ENCODE measurements around the gene IMPA2.
"Not testable (repeated sequence)": the region's sequence is repeated elsewhere in the genome, so short reads cannot be mapped to it uniquely, and the experiment has no call there.

IMPA2 gene

DNA sequence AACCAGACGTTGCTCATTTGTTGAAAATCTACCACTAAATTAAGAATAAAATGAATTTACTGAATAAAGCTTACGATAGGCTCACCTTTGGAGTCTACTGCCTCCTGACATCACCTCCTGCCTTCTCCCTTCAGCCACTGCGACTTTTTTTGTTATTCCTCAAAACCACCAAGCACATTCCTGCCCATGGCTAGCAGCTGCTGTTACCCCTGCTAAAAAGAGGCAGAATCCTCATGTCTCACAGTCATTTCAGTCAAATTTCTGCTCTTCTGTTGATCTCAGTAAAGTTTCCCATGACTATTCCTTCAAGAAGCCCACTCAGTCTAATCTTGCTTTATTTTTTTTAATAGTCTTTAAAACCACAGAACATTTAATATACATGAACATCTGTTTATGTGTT, 71.6 kb downstream of the IMPA2 start:
- DNase-seq (ENCODE audit: low read depth): no peak

DNA sequence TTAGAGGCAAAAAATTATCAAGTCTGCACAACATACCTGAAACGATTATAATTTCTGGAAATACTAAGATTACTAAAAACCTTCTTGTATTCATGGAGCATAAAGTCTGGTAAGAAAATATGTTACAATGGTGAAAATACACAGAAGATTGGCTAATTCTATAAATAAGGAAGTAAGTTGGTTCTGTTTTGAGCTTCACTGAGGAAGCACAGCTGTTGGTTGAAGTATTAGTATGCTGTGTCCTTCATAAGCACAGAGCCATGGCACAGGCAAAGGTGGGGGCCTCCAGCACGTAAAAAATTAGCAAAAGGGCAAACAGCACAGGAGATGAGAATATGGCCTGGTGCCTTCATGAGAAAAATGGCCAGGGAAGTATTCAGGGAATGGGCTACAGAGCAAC, 72.0 kb downstream of the IMPA2 start:
- no peak for DNase-seq (ENCODE audit: low read depth)

- DNase-seq (ENCODE audit: low read depth): no peak
Measured at GRCh38 chr18:12056034-12056883, 75.0 kb downstream of the IMPA2 start.

DNA sequence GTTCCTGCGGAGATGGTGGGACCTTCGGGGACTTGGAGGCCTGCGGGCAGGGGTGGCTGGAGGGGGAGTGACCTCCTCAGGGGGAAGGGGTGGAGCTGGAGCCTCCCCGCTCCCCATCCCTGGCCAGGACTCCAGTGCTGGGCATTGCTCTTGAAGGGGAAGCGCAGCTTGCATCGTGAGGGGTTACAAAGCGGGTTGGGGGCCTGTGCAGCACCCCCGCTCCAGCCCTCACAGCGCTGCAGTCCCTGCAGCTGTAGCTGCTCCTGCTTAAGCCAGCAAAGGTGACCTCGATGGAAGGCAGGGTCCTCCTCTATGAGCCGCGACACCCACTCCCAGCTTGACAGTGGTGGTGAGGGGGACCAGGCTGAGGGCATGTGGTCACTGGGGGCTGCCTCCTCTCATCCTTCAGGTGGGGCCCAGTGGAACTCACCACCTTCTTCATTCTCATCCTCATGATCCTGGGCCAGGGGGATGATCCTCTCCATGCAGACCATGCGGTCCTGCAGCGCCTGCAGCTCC, 75.6 kb downstream of the IMPA2 start:
- no peak for DNase-seq (ENCODE audit: low read depth)

DNA sequence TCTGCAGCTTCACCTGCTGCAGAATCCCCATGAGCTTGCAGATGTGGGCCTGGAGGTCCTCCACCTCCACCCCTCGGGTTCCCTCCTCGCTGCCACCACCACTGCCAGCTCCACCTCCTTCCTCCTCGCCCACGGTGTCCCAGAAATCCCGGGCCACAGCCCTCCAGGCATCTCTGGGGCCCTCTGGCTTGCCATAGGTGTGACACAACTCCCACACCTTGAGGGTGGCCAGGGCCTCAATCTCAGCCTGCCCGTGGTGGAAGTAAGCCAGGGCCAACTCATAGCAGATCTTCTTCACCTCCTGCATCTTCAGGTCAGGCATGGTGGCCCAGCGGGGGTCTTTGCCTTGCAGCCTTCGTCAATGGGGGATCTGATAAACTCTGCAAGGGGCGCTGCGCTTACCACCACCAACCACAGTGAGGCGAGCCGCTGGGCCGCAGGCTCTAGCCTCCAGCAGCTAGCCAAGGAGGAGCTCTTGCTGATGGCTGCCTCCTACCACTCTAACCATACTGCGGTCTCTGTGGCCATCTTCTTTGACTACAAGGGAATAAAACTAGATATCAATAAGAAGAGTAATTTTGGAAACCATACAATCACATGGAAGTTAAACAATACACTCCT, 76.2 kb downstream of the IMPA2 start:
- DNase-seq (ENCODE audit: low read depth): no peak

DNA sequence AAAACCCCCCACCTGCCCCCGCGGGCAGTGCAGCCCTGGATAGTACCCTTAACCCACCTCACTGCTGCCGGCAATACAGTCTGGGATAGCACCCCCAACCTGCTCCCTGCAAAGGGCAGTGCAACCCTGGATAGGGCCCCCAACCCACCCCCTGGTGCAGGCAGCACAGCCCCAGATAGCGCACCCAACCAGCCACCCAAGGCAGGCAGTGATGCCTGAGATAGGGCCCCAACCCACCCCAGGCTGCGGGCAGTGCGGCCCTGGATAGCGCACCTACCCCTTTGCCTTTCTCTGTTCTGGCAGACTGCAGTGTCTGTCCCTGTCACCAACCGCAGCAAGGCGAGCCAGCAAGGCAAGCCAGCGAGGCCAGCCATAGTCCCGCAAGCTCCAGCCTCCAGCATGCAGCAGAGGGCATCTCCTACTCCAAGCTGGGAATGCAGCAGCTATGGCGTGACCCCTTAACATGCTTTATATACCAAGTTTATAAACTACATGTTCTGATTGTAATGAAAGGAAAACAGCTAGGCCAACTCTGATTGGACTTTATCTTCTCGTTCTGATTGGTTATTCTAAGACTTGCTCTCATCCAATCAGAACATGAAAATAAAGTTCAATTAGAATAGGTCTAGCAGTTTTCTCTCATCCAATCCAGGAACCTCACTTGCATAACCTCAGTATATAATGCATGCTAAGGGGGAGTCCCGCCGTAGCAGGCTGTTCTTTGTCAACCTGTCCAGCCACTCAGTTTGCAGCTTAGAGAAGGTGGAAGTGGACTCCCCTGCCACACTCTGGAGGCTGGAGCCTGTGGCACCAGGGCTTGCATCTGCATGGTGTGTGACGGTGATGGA, 78.3 kb downstream of the IMPA2 start:
- DNase-seq (ENCODE audit: low read depth): no peak

DNA sequence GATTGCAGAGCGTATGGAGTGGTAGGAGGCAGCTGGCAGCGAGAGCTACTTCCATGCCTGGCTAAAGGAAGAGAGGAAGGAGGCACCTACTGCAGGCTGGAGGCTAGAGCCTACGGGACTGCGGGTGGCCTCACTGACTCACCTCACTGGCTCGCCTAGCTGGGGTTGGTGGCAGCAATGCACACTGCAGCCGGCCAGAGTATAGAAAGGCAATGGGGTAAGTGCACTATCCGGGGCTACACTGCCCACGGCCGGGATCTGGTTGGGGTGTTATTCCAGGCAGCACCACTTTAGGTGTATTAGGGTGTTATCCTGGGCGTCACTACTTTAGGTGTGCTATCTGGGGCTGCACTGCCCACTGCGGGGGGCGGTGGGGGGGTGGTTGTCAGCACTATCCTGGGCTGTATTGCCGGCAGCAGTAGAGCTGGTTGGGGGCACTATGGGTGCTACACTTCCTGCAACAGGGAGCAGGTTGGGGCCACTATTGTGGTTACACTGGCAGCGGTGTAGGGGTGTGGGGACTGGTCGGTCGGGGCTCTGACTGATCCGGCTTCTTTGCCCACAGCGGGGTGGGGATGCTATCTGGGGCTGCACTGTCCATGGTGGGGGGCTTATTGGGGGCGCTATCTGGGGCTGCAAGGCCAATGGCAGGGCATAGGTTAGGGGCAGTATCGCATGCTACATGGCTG, 79.0 kb downstream of the IMPA2 start:
- DNase-seq (ENCODE audit: low read depth): no peak

DNA sequence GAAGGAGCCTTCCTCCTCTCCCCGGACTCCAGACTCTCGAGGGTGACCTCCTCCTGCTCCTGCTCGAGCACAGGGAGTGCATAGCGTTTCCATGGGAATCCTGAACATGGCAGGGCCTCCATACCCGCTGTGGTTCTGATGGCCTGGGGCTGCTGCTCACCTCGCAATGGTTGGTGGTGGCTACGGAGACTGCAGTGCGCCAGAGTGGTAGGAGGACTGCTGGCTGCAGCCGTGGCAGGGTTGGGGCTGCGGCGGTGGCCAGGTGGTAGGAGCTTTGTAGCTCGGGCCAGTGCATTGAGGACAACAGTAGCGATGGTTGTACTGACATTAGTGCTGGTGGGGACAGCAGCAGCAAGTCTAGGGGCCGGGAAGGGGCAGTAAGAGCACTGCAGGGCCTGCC, 80.4 kb downstream of the IMPA2 start:
- no peak for DNase-seq (ENCODE audit: low read depth)

GRCh38 chr18:12062974-12063373, 81.7 kb downstream of the IMPA2 start:
- DNase-seq (ENCODE audit: low read depth): no peak

DNA sequence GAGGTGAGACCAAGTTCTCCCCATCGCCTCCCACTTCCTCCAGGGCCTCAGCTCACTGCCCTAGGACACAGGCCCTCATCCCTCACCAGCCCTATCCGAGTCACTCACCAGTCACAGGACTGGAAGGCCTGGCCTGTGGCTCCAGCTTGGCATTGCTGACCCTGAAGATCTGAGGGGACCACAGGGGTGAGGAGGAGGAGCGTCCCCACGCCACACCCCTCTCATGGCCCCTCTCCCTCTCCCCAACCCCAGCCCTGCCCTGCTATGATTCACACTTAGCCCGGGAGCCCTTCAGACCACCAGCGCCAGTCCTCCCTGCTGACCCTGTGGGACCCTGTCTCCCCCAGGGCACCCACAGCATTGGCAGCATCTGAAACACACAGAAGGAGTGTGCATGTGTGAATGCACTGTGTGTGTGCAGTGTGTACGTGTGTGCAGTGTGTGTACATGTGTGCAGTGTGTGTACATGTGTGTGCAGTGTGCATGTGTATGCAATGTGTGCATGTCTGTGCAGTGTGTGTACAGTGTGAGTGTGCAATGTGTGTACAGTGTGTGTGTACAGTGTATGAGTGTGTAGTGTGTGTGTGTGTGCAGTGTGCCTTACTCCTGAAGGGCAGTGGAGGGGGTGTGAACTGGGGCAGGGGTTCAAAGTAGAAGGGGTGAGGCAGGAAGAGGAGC, 82.9 kb downstream of the IMPA2 start:
- no peak for DNase-seq (ENCODE audit: low read depth)

- no peak for DNase-seq (ENCODE audit: low read depth)
Measured at GRCh38 chr18:12065397-12065796, 84.1 kb downstream of the IMPA2 start.

DNA sequence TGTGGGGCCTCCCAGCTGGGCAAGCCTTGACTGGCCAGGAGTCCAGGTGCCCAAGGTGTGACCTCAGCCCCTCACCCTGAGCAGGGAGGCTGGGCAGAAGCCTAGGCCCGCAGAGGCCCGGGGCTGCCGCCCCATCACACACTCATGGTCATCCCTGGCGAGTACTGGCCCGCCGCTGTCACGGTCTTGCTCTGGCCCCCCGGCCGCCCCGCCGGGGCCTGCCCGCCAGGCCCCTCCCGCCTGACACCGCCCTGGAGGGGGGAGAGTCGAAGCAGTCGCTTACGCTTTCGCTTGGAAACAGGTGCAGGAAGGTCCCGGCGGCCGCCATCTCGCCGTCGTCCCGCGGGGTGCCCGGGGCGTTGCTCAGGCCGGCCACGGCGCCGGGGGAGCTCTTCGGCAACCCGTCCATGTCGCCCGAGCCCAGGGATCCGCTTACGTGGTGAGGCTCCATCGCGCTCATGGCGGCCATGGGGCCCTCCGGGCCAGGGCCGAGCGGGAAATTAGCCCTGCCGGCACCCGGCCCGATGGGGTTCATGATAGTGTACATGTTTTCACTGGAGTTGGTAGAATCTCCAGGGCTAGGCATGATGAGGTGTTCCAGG, 85.7 kb downstream of the IMPA2 start:
- no peak for DNase-seq (ENCODE audit: low read depth)

DNA sequence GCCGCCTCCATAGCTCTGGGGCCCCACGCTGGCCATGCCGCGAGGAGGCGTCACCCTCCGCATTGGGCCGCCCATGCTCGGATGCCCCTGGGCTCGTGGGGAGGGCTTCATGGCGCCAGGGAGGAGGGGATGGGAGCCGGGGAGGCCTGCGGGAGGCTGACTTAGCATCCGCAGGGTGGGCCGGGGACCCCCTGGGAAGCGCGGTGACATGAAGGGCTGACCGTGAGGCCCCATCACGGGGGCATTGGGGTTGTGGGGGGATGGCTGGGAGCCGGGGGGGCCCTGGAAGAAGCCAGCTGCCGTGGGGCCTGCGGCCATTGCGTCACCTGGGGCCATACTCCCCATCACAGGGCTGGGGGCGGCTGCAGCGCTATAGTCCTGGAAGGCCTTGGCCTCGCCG, 86.4 kb downstream of the IMPA2 start:
- DNase-seq (ENCODE audit: low read depth): no peak

GRCh38 chr18:12068316-12068949, 87.1 kb downstream of the IMPA2 start:
- not testable (repeated sequence) for DNase-seq (ENCODE audit: low read depth)

GRCh38 chr18:12068950-12069320, 87.6 kb downstream of the IMPA2 start:
- no peak for DNase-seq (ENCODE audit: low read depth)

- not testable (repeated sequence) for DNase-seq (ENCODE audit: low read depth)
Measured at GRCh38 chr18:12071066-12071465, 89.8 kb downstream of the IMPA2 start.

- no peak for DNase-seq (ENCODE audit: low read depth)
Measured at GRCh38 chr18:12072996-12073395, 91.7 kb downstream of the IMPA2 start.

- DNase-seq (ENCODE audit: low read depth): no peak
Measured at GRCh38 chr18:12074736-12075135, 93.4 kb downstream of the IMPA2 start.

- DNase-seq (ENCODE audit: low read depth): no peak
Measured at GRCh38 chr18:12076424-12077140, 95.3 kb downstream of the IMPA2 start.

- not testable (repeated sequence) for DNase-seq (ENCODE audit: low read depth)
Measured at GRCh38 chr18:12077994-12078393, 96.7 kb downstream of the IMPA2 start.
